Measurements from ENCODE around the gene KDM1A. TPM values are rescaled to one million over a fixed set of nuclear protein-coding genes. Genes with fewer than 3 reads are reported as not detected.

The KDM1A gene
- total and polyA plus RNA-seq, 9 of the 15 experiments (the other 6 are each of a cell fraction or from before 2014, with no cell fraction given) = 59.2 to 181 (median 168) TPM

- TF ChIP-seq ZNF609 (CRISPR knock-in tag; IDR thresholded peaks at IDR 0.05; ENCODE audit: borderline replicate concordance) (no peak), KDM2B (CRISPR knock-in tag; IDR thresholded peaks at IDR 0.05) (no peak), TRIM25 (IDR thresholded peaks at IDR 0.05; ENCODE audit: borderline replicate concordance) (no peak), RBM34 (IDR thresholded peaks at IDR 0.05; ENCODE audit: borderline replicate concordance, insufficient read depth, low read length) (no peak), ZNF398 (CRISPR knock-in tag; IDR thresholded peaks at IDR 0.05) (no peak), ZNF512 (tag; IDR thresholded peaks at IDR 0.05) (no peak), CEBPB (tag; IDR thresholded peaks at IDR 0.05) (no peak), CREB5 (CRISPR knock-in tag; IDR thresholded peaks at IDR 0.05) (no peak), HDGF (IDR thresholded peaks at IDR 0.05) (no peak), PML (IDR thresholded peaks at IDR 0.05; ENCODE audit: low read length) (no peak), ZNF165 (CRISPR knock-in tag; IDR thresholded peaks at IDR 0.05; ENCODE audit: borderline replicate concordance) (no peak), ZNF785 (CRISPR knock-in tag; IDR thresholded peaks at IDR 0.05) (no peak)
Observed at GRCh38 chr1:22976127-22976460, 43.2 kb upstream of the KDM1A start (continued).

Measured in K562 (cell line).